MM.1S (cell line): ENCODE results near the gene TRIM41.

Experiments
- DNase-seq: peaks from one replicate; pipeline ENCODE4 v3.0.0-alpha.2; 2015
- H2AFZ ChIP-seq: fragments of 300-600 bp; sonication (generic); 2 replicates; pipeline ENCODE4 v1.6.0; 2016; ENCODE audit warnings: antibody characterized with exemption, low read length
- H3F3A ChIP-seq: fragments of 300-600 bp; sonication (generic); 2 replicates; pipeline ENCODE4 v1.6.1; 2016; ENCODE audit warnings: mild to moderate bottlenecking, antibody characterized with exemption, low read length, moderate library complexity, mixed read lengths; ENCODE audit not compliant: insufficient read depth
- H3K27ac ChIP-seq: fragments of 300-600 bp; sonication (generic); 2 replicates; pipeline ENCODE4 v1.5.1; 2016; ENCODE audit warnings: mild to moderate bottlenecking, low read length
- H3K27me3 ChIP-seq: fragments of 300-600 bp; sonication (generic); replicated peaks from 2 replicates; pipeline ENCODE4 v1.6.0; 2016; ENCODE audit warnings: low read length; ENCODE audit not compliant: insufficient read depth
- H3K36me3 ChIP-seq: fragments of 300-600 bp; sonication (generic); replicated peaks from 2 replicates; pipeline ENCODE4 v1.6.1; 2016; ENCODE audit warnings: mild to moderate bottlenecking, low read length, mixed read lengths; ENCODE audit not compliant: insufficient read depth
- H3K4me1 ChIP-seq: fragments of 300-600 bp; sonication (generic); 2 replicates; pipeline ENCODE4 v1.6.1; 2016; ENCODE audit warnings: low read length, mixed read lengths
- H3K4me2 ChIP-seq: fragments of 300-600 bp; sonication (generic); 2 replicates; pipeline ENCODE4 v1.6.0; 2016; ENCODE audit warnings: low read depth, low read length
- H3K4me3 ChIP-seq: fragments of 300-600 bp; sonication (generic); 2 replicates; pipeline ENCODE4 v1.5.1; 2016; ENCODE audit warnings: low read length, mixed read lengths
- H3K79me2 ChIP-seq: fragments of 300-600 bp; sonication (generic); 2 replicates; pipeline ENCODE4 v1.6.1; 2016; ENCODE audit warnings: mixed run types, low read length, mixed read lengths
- H3K9ac ChIP-seq: fragments of 300-600 bp; sonication (generic); 2 replicates; pipeline ENCODE4 v1.6.1; 2016; ENCODE audit warnings: low read length, mixed read lengths
- H3K9me2 ChIP-seq: fragments of 300-600 bp; sonication (generic); replicated peaks from 2 replicates; pipeline ENCODE4 v1.6.1; 2016; ENCODE audit warnings: mild to moderate bottlenecking, low read length, mixed read lengths; ENCODE audit not compliant: insufficient read depth
- H3K9me3 ChIP-seq: fragments of 300-600 bp; sonication (generic); replicated peaks from 2 replicates; pipeline ENCODE4 v1.6.1; 2016; ENCODE audit warnings: mild to moderate bottlenecking, low read length, mixed read lengths; ENCODE audit not compliant: insufficient read depth
- H4K20me1 ChIP-seq: fragments of 300-600 bp; sonication (generic); 2 replicates; pipeline ENCODE4 v1.6.1; 2016; ENCODE audit warnings: mild to moderate bottlenecking, low read length, moderate library complexity, mixed read lengths; ENCODE audit not compliant: insufficient read depth
- CTCF ChIP-seq: fragments of 300-600 bp; sonication (generic); IDR thresholded peaks from 2 replicates; pipeline ENCODE4 v1.5.1; 2016; ENCODE audit warnings: antibody characterized with exemption, low read length, mixed read lengths
- EZH2 ChIP-seq: fragments of 300-600 bp; sonication (generic); optimal IDR thresholded peaks from 2 replicates; pipeline ENCODE3; 2017; ENCODE audit warnings: low read depth, mild to moderate bottlenecking, antibody characterized with exemption, low read length, mixed read lengths
- EZH2phosphoT487 ChIP-seq: fragments of 300-600 bp; sonication (generic); IDR thresholded peaks from 2 replicates; pipeline ENCODE4 v1.6.1; 2018; ENCODE audit warnings: antibody characterized with exemption, low read length

Gene TRIM41

DNA sequence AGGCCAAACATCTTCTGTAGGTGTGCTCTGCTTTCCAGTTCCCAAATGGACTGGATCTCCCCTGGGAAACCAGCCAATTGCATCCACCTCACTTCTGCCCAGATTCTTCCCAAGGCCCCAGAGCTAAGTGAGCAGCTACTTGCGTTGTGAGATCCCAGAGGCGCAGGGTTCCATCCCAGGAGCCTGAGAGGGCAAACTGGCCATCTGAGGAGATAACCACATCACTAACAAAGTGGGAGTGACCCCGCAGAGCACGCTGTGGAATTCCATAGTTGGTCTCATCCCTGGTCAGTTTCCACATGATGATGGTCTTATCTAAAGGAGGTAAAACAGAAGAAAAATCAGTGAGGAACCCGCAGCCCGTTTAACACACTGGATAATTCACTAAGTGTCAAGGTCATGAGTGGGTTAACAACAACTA is 19.0 kb downstream of the TRIM41 start:
- H3F3A ChIP-seq = peaks cover 68% of the 10 kb centered on the region
- H3K4me1 ChIP-seq = peaks cover 30% of the 10 kb centered on the region
- H3K9me3 ChIP-seq = no peaks in the 10 kb centered on the region
- H3K36me3 ChIP-seq = peaks cover 36% of the 10 kb centered on the region
- peak overlapping the region; percentile 80 for H3K27ac ChIP-seq
- no peaks in the 10 kb centered on the region for H3K27me3 ChIP-seq
- H3K4me2 ChIP-seq = peak overlapping the region; percentile 96
- peak overlapping the region; percentile 98 for H3K4me3 ChIP-seq
- no peak for DNase-seq
- H2AFZ ChIP-seq = no peak overlapping the region
- H3K79me2 ChIP-seq = peaks cover 78% of the 10 kb centered on the region
- H3K9me2 ChIP-seq = no peaks in the 10 kb centered on the region
- TF ChIP-seq EZH2 (no peak), EZH2phosphoT487 (no peak), CTCF (no peak)
- peaks cover 27% of the 10 kb centered on the region for H4K20me1 ChIP-seq
- H3K9ac ChIP-seq = peak overlapping the region; percentile 99

- Histone ChIP-seq H3K9ac (peak overlapping the region; percentile 99), H3K4me2 (peak overlapping the region; percentile 96), H2AFZ (peak overlapping the region; percentile 81; the same call in 1 of the 2 replicates), H3K4me1 (peaks cover 31% of the 10 kb centered on the region), H4K20me1 (peaks cover 23% of the 10 kb centered on the region), H3K9me2 (no peaks in the 10 kb centered on the region), H3K27ac (peak overlapping the region; percentile 80), H3F3A (peaks cover 57% of the 10 kb centered on the region), H3K4me3 (peak overlapping the region; percentile 98), H3K36me3 (peaks cover 26% of the 10 kb centered on the region; the same call in 1 of the 2 replicates), H3K9me3 (no peaks in the 10 kb centered on the region), H3K27me3 (no peaks in the 10 kb centered on the region), H3K79me2 (peaks cover 70% of the 10 kb centered on the region)
- TF ChIP-seq EZH2 = no peak
- TF ChIP-seq CTCF = no peak
- no peak for TF ChIP-seq EZH2phosphoT487
- DNase-seq = peak; percentile 23
Observed at GRCh38 chr5:181243018-181243563, 20.0 kb downstream of the TRIM41 start.

- peak within 1 kb of the TSS; percentile 81 for H2AFZ ChIP-seq
- H3K9me2 ChIP-seq = no peaks in the 10 kb centered on the region
- H3K4me2 ChIP-seq = peak within 1 kb of the TSS; percentile 97
- TF ChIP-seq CTCF = no peak
- TF ChIP-seq EZH2phosphoT487 = no peak
- no peak for TF ChIP-seq EZH2
- no peaks in the 10 kb centered on the region for H3K9me3 ChIP-seq
- peak; percentile 86 for DNase-seq
- H3K79me2 ChIP-seq = peaks cover 63% of the 10 kb centered on the region
- peaks cover 51% of the 10 kb centered on the region for H3F3A ChIP-seq
- peak within 1 kb of the TSS; percentile 80 for H3K27ac ChIP-seq
- peak within 1 kb of the TSS; percentile 99 for H3K9ac ChIP-seq
- no peaks in the 10 kb centered on the region for H3K27me3 ChIP-seq
- H3K4me1 ChIP-seq = peaks cover 31% of the 10 kb centered on the region
- peak within 1 kb of the TSS; percentile 98 for H3K4me3 ChIP-seq
- peaks cover 23% of the 10 kb centered on the region; the same call in 1 of the 2 replicates for H3K36me3 ChIP-seq
- peaks cover 21% of the 10 kb centered on the region for H4K20me1 ChIP-seq
Observed at GRCh38 chr5:181243564-181244343, 20.7 kb downstream of the TRIM41 start, which contains the start of gene RACK1. Gene RACK1 (minus strand): TSS chr5:181243906. CDS start chr5:181243800, 106 bp downstream.
